ENCODE data around the gene LAMB2.

LAMB2 gene

DNA sequence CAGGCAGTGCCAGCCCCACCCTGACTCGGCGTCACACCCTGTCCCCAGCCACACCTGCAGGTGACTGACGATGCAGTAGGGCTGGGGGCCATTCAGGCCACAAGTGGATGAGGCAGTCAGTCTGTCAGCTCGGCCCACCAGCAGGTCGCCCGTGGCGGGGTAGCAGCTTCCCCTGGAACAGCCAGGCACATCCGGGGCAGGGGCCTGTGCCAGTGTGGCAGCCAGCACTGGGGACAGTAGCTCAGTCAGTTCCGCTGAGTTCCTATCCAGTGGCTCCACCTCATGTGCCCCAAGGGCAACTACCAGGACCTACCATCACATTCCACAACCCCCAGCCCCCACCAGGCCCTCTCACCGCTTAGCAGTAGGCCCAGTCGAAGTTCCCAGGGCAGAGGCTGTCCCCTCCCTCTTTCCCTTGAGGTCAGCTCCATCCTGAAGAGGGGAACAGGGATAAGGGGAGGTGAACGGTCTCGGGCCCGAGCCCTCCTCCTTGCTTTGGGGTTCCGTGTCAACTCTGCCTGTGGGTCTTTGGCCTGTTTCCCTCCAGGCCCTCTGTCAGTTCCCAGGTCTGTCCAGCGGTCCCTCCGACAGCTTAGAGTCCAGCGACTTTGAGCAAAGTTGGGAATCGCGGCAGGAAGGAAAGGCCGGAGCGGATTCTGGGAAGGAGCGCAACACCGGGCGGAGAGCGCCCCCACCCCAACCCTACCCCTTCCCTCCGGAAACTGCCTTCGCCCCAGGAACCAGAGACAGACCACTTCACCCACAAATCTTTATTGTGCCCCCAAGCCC is at the start of gene LAMB2:
Gene LAMB2, minus strand, starts transcription at position 614 of the 789 bp plus-strand sequence. Its CDS starts 183 bp downstream, at position 431.
- peak; percentile 83 for DNase-seq (ENCODE audit: low spot score)

DNA sequence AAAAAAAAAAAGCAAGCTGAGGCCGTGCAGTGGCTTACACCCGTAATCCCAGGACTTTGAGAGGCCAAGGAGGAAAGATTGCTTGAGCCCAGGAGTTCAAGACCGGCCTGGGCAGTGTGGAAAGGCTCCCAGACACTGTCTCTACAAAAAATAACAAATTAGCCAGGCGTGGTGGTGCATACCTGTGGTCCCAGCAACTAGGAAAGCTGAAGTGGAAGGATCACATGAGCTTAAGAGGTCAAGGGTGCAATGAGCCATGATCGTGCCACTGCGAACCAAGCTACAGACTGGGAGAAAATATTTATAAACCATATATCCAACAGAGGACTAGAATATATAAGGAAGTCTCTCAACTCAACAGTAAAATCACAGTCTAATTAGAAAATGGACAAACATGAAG is 48.5 kb upstream of the LAMB2 start:
- no peak for DNase-seq (ENCODE audit: low spot score)

- no peak for DNase-seq (ENCODE audit: low spot score)
Measured at GRCh38 chr3:49180116-49180515, 47.3 kb upstream of the LAMB2 start.

- no peak for DNase-seq (ENCODE audit: low spot score)
Measured at GRCh38 chr3:49177073-49177472, 44.2 kb upstream of the LAMB2 start.

DNA sequence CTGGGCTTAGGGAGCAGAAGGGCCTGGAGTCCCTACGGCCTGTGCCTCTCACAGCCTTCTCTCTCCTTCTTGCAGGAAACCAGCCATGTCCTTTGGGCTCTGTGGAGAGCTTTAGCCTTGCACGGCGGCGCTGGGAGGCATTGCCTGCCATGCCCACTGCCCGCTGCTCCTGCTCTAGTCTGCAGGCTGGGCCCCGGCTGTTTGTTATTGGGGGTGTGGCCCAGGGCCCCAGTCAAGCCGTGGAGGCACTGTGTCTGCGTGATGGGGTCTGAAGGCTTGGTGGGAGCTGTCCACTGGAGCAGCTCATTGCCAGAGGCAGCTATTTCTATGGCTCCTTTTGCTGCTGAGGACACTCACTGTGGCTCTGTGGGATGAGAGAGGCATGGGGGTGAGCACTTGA is 42.7 kb upstream of the LAMB2 start:
- DNase-seq (ENCODE audit: low spot score), result no peak

DNA sequence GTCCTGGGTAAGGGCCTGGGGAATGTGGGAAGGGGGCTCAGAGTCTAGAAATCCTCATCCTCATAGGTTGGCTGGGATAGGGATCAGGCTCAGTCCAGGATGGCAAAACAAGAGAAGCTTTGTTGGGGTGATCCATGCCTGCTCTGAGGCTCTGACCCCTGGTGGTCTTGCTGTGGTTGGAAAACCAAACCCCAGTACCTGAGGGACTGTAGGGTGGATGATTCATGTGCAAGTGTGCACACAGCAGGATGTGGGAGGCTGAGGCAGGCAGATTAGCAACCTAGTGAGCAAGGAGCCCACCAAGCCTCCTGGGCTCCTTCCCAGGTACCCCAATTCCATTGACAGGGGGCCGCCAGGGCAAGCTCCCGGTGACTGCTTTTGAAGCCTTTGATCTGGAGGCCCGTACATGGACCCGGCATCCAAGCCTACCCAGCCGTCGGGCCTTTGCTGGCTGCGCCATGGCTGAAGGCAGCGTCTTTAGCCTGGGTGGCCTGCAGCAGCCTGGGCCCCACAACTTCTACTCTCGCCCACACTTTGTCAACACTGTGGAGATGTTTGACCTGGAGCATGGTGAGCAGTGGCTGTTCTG is 41.6 kb upstream of the LAMB2 start:
- no peak for DNase-seq (ENCODE audit: low spot score)

- no peak for DNase-seq (ENCODE audit: low spot score)
Measured at GRCh38 chr3:49173792-49174170, 40.9 kb upstream of the LAMB2 start.

DNA sequence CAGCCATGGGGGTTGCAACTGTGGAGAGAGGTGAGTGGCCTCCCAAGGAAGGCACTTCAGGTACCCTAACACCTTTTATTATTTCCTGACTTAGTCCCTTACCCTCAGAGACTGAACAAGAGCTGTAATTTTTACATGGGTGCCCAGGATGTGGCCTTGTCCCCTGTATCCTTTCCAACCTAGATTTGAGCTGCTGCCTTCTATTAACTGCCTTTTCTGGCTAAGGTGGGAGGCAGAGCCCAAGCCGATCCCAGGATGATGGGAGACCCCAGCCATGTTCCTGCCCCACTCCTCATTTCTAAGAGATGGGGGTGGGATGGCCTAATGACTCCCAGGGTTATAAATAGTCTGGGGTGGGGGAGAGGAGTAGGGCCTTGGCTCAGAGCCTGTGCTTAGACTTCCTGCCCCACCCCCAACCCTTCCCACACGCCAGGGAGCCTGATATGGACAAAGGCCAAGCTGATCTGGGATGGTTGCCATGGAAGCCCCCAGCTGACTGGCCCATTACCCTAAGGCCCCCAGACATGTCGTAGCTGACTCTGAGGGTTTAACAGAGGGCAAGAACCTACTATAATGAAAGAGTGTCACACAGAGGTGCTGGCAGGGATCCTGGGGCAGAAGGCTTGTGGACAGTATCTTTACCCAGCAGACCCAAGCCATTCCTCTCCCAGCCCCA is 40.4 kb upstream of the LAMB2 start:
- DNase-seq (ENCODE audit: low spot score), result no peak

DNA sequence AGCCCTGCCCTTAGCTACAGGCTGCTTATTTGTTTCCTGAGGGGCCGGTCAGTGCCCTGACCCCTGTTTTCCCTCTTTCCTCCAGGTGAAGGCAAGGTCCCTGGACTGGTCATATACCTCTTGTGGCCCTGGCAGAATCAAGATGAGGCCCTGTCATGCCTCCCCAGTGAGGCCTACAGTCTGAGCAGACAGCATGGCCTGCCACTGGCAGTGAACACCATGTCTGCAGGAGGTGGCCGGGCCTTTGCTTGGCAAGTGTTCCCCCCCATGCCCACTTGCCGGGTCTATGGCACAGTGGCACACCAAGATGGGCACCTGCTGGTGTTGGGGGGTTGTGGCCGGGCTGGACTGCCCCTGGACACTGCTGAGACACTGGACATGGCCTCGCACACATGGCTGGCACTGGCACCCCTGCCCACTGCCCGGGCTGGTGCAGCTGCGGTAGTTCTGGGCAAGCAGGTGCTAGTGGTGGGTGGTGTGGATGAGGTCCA is 39.7 kb upstream of the LAMB2 start:
- no peak for DNase-seq (ENCODE audit: low spot score)

- DNase-seq (ENCODE audit: low spot score), result peak; percentile 45
Measured at GRCh38 chr3:49171775-49172500, 39.1 kb upstream of the LAMB2 start.

DNA sequence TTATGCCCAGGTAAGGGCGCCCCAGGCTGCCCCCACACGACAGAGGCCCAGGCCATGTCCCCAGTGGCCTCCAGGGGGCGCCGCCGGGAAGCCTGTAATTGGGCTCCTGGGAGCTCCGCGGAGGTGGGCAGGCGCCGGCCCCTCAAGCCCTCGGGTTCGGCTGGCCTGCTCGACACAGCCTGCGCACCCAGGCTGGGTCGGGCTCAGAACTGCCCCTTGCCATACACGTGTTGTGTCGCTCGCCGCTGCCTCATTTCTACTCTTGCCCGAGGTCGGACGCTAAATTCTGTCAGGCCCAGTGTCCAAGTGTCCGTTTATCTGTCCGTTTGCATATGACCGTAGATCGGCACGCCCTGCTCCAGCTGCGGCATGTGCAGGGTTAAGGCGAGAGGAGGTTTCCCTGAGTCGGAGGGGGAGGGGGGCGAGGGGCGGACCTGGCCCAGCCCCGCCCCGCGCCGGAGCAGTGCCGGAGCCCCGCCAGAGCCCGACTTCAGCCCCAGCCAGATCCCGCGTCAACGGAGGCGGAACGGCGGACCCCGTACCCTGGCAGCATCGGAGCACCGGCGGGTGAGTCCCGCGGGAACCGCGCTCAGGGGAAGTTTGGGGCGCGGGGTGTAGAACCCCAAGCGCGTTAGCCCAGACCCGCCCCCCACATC is 38.4 kb upstream of the LAMB2 start, which contains the start of gene KLHDC8B:
Gene KLHDC8B, plus strand, starts transcription at position 480 of the 656 bp plus-strand sequence. CDS start 1,172 bp downstream, outside the sequence.
- peak; percentile 96 for DNase-seq (ENCODE audit: low spot score)

DNA sequence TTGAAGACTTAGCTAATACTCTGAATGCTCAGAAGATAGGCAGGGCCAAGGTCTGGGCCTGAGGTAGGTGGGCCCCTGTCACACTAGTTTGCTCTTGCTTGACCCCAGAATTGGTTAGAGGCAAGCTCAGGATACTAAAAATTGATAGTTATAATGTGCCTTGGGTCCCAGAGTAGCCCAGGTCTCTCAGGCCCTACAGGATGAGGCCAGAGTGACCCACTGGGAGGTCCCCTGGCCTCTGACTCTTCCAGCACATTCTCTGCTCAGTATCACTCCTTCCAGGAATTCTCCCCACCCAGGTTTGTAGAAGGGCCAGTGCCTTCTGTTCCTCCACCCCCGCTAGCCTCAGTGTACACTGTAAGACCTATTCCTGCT is 37.9 kb upstream of the LAMB2 start:
- no peak for DNase-seq (ENCODE audit: low spot score)

GRCh38 chr3:49166752-49167556 is 34.1 kb upstream of the LAMB2 start:
- DNase-seq (ENCODE audit: low spot score), result no peak

DNA sequence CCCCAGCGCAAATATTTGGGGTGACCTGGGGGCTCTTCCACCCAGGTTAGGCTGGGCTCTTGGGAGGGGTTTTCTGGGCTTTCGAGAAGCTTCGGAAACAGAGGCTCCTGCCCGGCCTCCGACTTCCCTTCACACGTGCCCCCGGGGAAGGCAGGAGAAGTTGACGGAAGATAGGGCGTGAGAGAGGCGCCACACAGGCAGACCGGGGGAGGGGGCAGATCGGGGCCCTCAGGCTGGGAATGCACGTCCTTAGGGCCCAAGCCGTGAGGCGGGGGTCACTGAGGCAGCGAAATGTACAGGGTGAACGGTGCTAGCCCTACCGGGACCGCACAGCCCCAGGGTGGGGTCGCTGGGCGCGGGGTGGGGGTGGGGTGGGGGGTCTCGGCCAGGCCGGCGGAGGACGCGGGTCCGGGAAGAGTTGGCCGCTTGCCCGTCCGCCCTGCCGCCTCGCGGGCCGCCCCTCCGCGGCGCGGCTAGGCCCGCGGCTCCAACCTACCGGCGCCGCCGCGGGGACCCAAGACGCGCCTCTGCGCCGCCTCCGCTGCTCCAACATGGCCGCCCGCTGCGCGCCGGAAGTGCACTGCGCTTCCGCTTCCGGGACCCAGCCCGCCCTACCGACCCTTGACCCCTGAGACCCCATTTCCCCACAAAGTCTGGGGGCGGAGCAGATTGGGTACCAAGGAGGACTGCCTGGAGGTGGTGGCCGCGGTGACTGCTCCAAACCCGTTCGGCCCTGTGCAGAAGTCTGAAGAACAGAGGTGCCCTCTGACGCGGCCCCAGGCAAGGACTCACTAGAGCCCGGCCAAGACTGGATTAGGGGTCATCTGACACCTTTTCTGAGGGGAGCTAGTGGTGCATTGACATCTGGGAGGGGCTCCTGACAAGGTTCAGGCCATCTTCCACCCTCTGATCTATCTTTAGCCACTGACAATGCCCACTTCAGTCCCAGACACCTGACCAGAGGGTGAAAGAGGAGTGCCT is 33.2 kb upstream of the LAMB2 start, which contains the start of gene CCDC71:
Gene CCDC71, minus strand, starts transcription at position 561 of the 981 bp plus-strand sequence. CDS start 2,123 bp downstream, outside the sequence.
- DNase-seq (ENCODE audit: low spot score), result peak; percentile 94

DNA sequence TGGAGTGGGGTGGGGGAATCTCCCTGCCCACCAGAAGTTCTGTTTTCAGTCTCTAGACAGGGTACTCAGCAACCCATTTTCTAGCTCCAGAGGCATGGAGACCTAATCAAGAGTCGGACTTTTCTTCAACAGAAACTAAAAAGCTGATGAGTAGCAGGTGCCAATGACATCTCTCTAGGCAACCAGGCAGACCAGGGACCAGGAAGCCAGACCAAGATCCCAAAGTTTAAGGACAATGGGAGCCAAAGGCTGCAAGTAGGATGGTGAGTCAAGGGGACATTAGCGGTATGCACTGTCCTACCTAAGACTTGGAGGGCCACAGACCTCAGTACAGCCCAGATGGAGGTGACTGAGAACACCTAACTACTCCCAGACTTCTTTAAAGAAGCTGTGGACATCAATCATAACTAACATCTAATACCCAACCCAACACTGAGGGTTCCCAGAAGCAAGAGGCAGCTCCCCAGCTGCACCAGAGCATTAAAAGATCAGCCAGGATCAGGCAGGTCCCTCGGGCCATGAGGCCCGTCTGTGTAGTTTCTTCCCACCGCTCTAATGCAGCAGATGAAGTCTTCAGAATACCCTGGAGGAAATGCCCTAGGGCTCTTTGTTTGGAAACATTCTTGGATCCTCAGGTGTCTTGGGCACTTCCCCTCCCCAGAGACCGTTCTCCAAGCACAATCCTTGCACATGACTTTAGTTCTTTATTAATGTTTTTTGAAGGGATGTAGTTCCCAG is 32.3 kb upstream of the LAMB2 start:
- peak; percentile 35 for DNase-seq (ENCODE audit: low spot score)

- no peak for DNase-seq (ENCODE audit: low spot score)
Measured at GRCh38 chr3:49163609-49164008, 30.8 kb upstream of the LAMB2 start.

- DNase-seq (ENCODE audit: low spot score), result no peak
Measured at GRCh38 chr3:49162751-49163419, 30.0 kb upstream of the LAMB2 start.

Data from AG08396 (cell line).